CD14-positive monocyte (primary cell): ENCODE data around the gene PLXNA1. TPM values are rescaled to one million over a fixed set of nuclear protein-coding genes. Genes with fewer than 3 reads are reported as not detected.

Experiments used
- DNase-seq, 3 donors: peaks; one replicate each; pipeline ENCODE4 v3.0.0-alpha.2; 2011 to 2022
- H2AFZ ChIP-seq: 2 replicates; pipeline ENCODE4 v1.6.0; 2012; ENCODE audit warnings: mild to moderate bottlenecking, low read depth, low read length, inconsistent platforms; ENCODE audit not compliant: insufficient read depth, poor library complexity, severe bottlenecking
- H3K27ac ChIP-seq, 2 donors: 1 replicate in 1 of 2; 2 replicates in 1 of 2; pipeline ENCODE4 v1.5.1; 2012 to 2013; ENCODE audit warnings: low read length in 2 of 2, control low read depth in 1 of 2, inconsistent platforms in 1 of 2, low read depth in 1 of 2, mild to moderate bottlenecking in 1 of 2
- H3K27me3 ChIP-seq, 2 donors: one replicate each; pipeline versions ENCODE4 v1.6.0 to v1.6.1; 2011 to 2013; ENCODE audit warnings: low read length in 2 of 2; ENCODE audit not compliant: control insufficient read depth in 2 of 2, insufficient read depth in 2 of 2
- H3K36me3 ChIP-seq, 2 donors: replicated peaks in 1 of 2; 1 replicate in 1 of 2; 2 replicates in 1 of 2; pipeline versions ENCODE4 v1.5.1 to v1.6.1; 2012 to 2013; ENCODE audit warnings: low read length in 2 of 2, control low read depth in 1 of 2, inconsistent platforms in 1 of 2, mild to moderate bottlenecking in 1 of 2; ENCODE audit not compliant: insufficient read depth in 2 of 2, control insufficient read depth in 1 of 2
- H3K4me1 ChIP-seq, 2 donors: 1 replicate in 1 of 2; 2 replicates in 1 of 2; pipeline versions ENCODE4 v1.5.1 to v1.6.1; 2012 to 2013; ENCODE audit warnings: low read length in 2 of 2, control low read depth in 1 of 2, inconsistent platforms in 1 of 2, mild to moderate bottlenecking in 1 of 2, moderate library complexity in 1 of 2; ENCODE audit not compliant: insufficient read depth in 2 of 2, control insufficient read depth in 1 of 2
- H3K4me2 ChIP-seq: replicated peaks from 2 replicates; pipeline ENCODE3; 2012; ENCODE audit warnings: low read length, moderate library complexity, mild to moderate bottlenecking; ENCODE audit not compliant: poor library complexity, severe bottlenecking; ENCODE audit errors: extremely low read depth
- H3K4me3 ChIP-seq, 3 experiments: fragments of 200-600 bp in 1 of 3; sonication (generic) in 1 of 3; replicated peaks in 1 of 3; 1 replicate in 2 of 3; 2 replicates in 1 of 3; pipeline ENCODE4 v1.5.1; 2011 to 2013; ENCODE audit warnings: low read length in 3 of 3, mild to moderate bottlenecking in 3 of 3, control low read depth in 2 of 3, low read depth in 2 of 3, inconsistent platforms in 1 of 3, moderate library complexity in 1 of 3
- H3K79me2 ChIP-seq: 2 replicates; pipeline ENCODE4 v1.6.0; 2012; ENCODE audit warnings: mild to moderate bottlenecking, control low read depth, inconsistent platforms, low read length, moderate library complexity; ENCODE audit not compliant: insufficient read depth
- H3K9ac ChIP-seq: 2 replicates; pipeline ENCODE4 v1.6.0; 2017; ENCODE audit warnings: low read length, mild to moderate bottlenecking; ENCODE audit not compliant: insufficient read depth, poor library complexity, severe bottlenecking
- H3K9me3 ChIP-seq, 2 donors: replicated peaks in 1 of 2; 1 replicate in 1 of 2; 2 replicates in 1 of 2; pipeline versions ENCODE4 v1.5.1 to v1.6.1; 2012 to 2013; ENCODE audit warnings: low read length in 2 of 2, control low read depth in 1 of 2; ENCODE audit not compliant: control insufficient read depth in 1 of 2, insufficient read depth in 1 of 2
- H4K20me1 ChIP-seq: 2 replicates; pipeline ENCODE4 v1.6.0; 2012; ENCODE audit warnings: mild to moderate bottlenecking, low read length, control low read depth, moderate library complexity; ENCODE audit not compliant: insufficient read depth
- H3K27ac Mint-ChIP-seq, 7 donors: one replicate each; pipeline ENCODE4 v1.8.0; 2020; ENCODE audit warnings: mild to moderate bottlenecking in 7 of 7, mixed read lengths in 7 of 7, moderate library complexity in 6 of 7, inconsistent platforms in 2 of 7
- H3K27me3 Mint-ChIP-seq, 3 donors: one replicate each; pipeline ENCODE4 v1.8.0; 2021 to 2022; ENCODE audit warnings: low read depth in 3 of 3, mild to moderate bottlenecking in 3 of 3, mixed read lengths in 3 of 3, moderate library complexity in 3 of 3, inconsistent platforms in 1 of 3
- H3K36me3 Mint-ChIP-seq, 2 donors: one replicate each; pipeline ENCODE4 v1.8.0; 2020; ENCODE audit warnings: mixed read lengths in 2 of 2, inconsistent platforms in 1 of 2, mild to moderate bottlenecking in 1 of 2
- H3K4me1 Mint-ChIP-seq: one replicate; pipeline ENCODE4 v1.8.0; 2020; ENCODE audit warnings: mild to moderate bottlenecking, mixed read lengths
- H3K4me3 Mint-ChIP-seq, 2 donors: one replicate each; pipeline ENCODE4 v1.8.0; 2020; ENCODE audit warnings: mild to moderate bottlenecking in 2 of 2, mixed read lengths in 2 of 2, moderate library complexity in 1 of 2
- H3K9me3 Mint-ChIP-seq, 7 donors: one replicate each; pipeline ENCODE4 v1.8.0; 2020 to 2022; ENCODE audit warnings: mixed read lengths in 7 of 7, mild to moderate bottlenecking in 6 of 7, moderate library complexity in 6 of 7, inconsistent platforms in 2 of 7
- WGBS: methylation state at CpG from one replicate; pipeline ENCODE4 v1.1.5; 2013; ENCODE audit warnings: missing lambda C conversion rate; ENCODE audit not compliant: insufficient coverage; 5-methylcytosine and 5-hydroxymethylcytosine counted together
- intact Hi-C, 2 donors: fragments of 100-400 bp; cut with micrococcal nuclease; formaldehyde crosslinking; loops; one replicate each; pipeline versions ENCODE4 v1.15.0 to v1.15.1; 2023
- polyA plus RNA-seq, 3 donors: library from polyadenylated mRNA; depleted of rRNA in 1 of 3; unstranded in 2 of 3; stranded (reverse) in 1 of 3; fragments of 300-500 nt in 2 of 3; fragments of >200 nt in 1 of 3; fragmentation: Illumina TruSeq in 2 of 3; gene quantifications; 1 replicate in 2 of 3; 2 replicates in 1 of 3; pipeline ENCODE4 v1.2.3, GENCODE V29; 2012 to 2021
- TF ChIP-seq, protein P1 (sequence below): fragments of 200-600 bp; IDR thresholded peaks from one replicate; pipeline ENCODE4 v1.8.0; 2022; ENCODE audit warnings: antibody characterized with exemption, mild to moderate bottlenecking

PLXNA1 gene
- polyA plus RNA-seq, 3 donors = 2.7 TPM; not detected in 2

DNA sequence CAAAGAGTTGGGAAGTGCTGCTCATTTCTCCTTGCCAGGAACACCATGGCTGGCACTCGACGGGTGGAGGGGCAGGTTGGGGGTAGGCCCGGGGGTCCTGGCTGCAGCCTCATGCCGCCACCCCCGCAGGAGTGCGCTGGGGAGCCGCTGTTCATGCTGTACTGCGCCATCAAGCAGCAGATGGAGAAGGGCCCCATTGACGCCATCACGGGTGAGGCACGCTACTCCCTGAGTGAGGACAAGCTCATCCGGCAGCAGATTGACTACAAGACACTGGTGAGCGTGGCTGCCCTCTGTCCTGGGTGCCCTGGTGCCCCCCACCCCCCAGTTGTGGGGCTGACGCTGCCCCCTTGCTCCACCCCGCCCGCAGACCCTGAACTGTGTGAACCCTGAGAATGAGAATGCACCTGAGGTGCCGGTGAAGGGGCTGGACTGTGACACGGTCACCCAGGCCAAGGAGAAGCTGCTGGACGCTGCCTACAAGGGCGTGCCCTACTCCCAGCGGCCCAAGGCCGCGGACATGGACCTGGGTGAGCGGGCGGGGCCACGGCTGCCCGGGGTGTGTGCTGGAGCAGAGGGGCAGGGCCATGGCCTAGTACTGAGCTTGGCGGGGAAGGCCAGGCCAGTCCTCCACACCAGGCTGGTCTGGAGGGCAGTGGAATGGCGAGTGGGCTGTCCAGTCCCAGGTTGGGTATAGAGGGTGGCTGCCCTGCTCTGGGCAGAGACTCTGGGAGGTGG lies 45.1 kb downstream of the PLXNA1 start:
- H2AFZ ChIP-seq = no peak overlapping the region
- no peaks in the 10 kb centered on the region for H3K9me3 ChIP-seq
- Mint-ChIP-seq H3K4me1 (peaks cover 2% of the 10 kb centered on the region), H3K27me3 (peaks cover 0 to 2% (median 2%) of the 10 kb centered on the region in 3 donors), H3K4me3 (no peak overlapping the region), H3K27ac (no peak overlapping the region), H3K36me3 (no peaks in the 10 kb centered on the region), H3K9me3 (peaks cover 0 to 2% (median 0%) of the 10 kb centered on the region in 7 donors)
- no peaks in the 10 kb centered on the region for H3K4me1 ChIP-seq
- no peak overlapping the region for H3K27ac ChIP-seq
- TF ChIP-seq, protein P1, sequence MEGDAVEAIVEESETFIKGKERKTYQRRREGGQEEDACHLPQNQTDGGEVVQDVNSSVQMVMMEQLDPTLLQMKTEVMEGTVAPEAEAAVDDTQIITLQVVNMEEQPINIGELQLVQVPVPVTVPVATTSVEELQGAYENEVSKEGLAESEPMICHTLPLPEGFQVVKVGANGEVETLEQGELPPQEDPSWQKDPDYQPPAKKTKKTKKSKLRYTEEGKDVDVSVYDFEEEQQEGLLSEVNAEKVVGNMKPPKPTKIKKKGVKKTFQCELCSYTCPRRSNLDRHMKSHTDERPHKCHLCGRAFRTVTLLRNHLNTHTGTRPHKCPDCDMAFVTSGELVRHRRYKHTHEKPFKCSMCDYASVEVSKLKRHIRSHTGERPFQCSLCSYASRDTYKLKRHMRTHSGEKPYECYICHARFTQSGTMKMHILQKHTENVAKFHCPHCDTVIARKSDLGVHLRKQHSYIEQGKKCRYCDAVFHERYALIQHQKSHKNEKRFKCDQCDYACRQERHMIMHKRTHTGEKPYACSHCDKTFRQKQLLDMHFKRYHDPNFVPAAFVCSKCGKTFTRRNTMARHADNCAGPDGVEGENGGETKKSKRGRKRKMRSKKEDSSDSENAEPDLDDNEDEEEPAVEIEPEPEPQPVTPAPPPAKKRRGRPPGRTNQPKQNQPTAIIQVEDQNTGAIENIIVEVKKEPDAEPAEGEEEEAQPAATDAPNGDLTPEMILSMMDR = no peak
- no peak overlapping the region for H3K9ac ChIP-seq
- H3K79me2 ChIP-seq = no peaks in the 10 kb centered on the region
- H3K4me3 ChIP-seq = no peak overlapping the region
- intact Hi-C loops = no loop called here
- WGBS = 96% methylated on average over 29 of the region's 29 CpGs
- H3K27me3 ChIP-seq = no peaks in the 10 kb centered on the region
- no peaks in the 10 kb centered on the region for H4K20me1 ChIP-seq
- H3K4me2 ChIP-seq = no peak overlapping the region
- H3K36me3 ChIP-seq = no peaks in the 10 kb centered on the region
- DNase-seq = no peak

DNA sequence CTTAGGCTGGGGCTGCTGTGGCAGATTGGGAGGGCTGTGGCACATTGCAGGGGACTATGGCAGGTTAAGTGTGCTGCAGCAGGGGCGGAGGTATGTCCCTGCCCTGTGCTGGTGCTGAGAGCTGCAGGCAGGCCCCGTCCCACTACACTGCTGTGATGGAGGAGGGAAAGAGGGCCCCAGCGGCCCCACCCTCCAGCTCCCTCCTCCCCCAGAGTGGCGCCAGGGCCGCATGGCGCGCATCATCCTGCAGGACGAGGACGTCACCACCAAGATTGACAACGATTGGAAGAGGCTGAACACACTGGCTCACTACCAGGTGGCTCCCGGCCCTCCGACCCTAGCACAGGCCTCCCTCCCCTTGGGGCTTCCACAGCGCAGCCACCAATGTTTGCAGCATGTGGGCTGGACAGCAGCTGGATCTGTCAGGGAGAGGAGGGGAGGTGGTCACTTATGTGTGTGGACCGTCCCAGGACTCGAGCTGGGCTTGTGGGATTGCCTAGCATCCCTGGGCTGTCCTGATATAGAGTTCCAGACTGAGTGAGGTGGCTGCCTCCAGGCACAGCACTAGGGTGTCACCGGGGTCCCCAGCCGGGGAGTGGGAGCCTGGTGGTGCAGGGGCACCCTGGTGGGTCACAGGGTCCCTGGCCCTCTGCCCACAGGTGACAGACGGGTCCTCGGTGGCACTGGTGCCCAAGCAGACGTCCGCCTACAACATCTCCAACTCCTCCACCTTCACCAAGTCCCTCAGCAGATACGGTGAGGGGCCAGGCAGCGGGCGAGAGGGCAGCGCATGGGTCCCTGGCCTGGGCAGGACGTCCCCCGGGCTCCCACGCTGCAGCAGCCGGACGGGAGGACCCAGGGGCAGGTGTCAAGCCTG lies 46.1 kb downstream of the PLXNA1 start:
- over 99% methylated on average over 16 of the region's 30 CpGs for WGBS
- Histone ChIP-seq H3K4me3 (no peak overlapping the region), H2AFZ (no peak overlapping the region), H3K9ac (no peak overlapping the region), H3K36me3 (no peaks in the 10 kb centered on the region), H4K20me1 (no peaks in the 10 kb centered on the region), H3K9me3 (no peaks in the 10 kb centered on the region), H3K4me1 (no peaks in the 10 kb centered on the region), H3K4me2 (no peak overlapping the region), H3K27me3 (no peaks in the 10 kb centered on the region), H3K27ac (no peak overlapping the region), H3K79me2 (no peaks in the 10 kb centered on the region)
- intact Hi-C loops = no loop called here
- Mint-ChIP-seq H3K9me3 (peaks cover 0 to 2% (median 0%) of the 10 kb centered on the region in 7 donors), H3K27me3 (peaks cover 0 to 2% (median 2%) of the 10 kb centered on the region in 3 donors), H3K36me3 (no peaks in the 10 kb centered on the region), H3K27ac (no peak overlapping the region), H3K4me1 (peaks cover 2% of the 10 kb centered on the region), H3K4me3 (no peak overlapping the region)
- no peak for DNase-seq
- TF ChIP-seq, protein P1 = no peak
